K562 (cell line): ENCODE measurements around the gene ADD3. TPM values are rescaled to one million over a fixed set of nuclear protein-coding genes. Genes with fewer than 3 reads are reported as not detected.

Source experiments
- ATAC-seq: fragments of 200-7000 bp; cut with Tn5 transposase; 3 replicates; pipeline ENCODE4 v1.9.1; 2020; ENCODE audit warnings: moderate library complexity
- BruUV-seq: library from RNA; stranded (reverse); fragments of 400-500 nt; replicated peaks from 2 replicates; lab custom pipeline; 2021; lab: Mats Ljungman, UMichigan
- CTCF ChIA-PET: fragments of 300-600 bp; formaldehyde crosslinking; extraction: SDS; loops from one replicate; lab custom pipeline; 2021; ENCODE audit warnings: low intra/inter-chr PET ratio; lab: Yijun Ruan, JAX
- POLR2A ChIA-PET: fragments of 300-600, 350-650 bp; sonication (Branson Sonifier 250); formaldehyde crosslinking; extraction: SDS; loops from one replicate; lab custom pipeline; 2021; ENCODE audit warnings: antibody characterized with exemption, inconsistent platforms; lab: Yijun Ruan, JAX
- DNase-seq, 4 experiments: peaks; one replicate each; pipeline versions ENCODE4 v3.0.0 to v3.0.0-alpha.2; 2011 to 2018; ENCODE audit warnings: low spot score in 3 of 4, mixed read lengths in 3 of 4; ENCODE audit errors: extremely low read depth in 1 of 4
- FAIRE-seq: peaks from 2 replicates; lab custom pipeline; 2011; peaks lifted over from hg19 to GRCh38; lab: Jason Lieb, UNC
- H2AFZ ChIP-seq: 2 replicates; pipeline ENCODE4 v1.6.0; 2011; ENCODE audit warnings: low read depth, low read length, control low read depth, inconsistent platforms
- H3K27ac ChIP-seq: fragments of 200-600 bp; 3 replicates; pipeline ENCODE4 v1.8.0; 2011; ENCODE audit warnings: low read depth, mild to moderate bottlenecking, control low read depth, inconsistent platforms, low read length, moderate library complexity, mixed read lengths; ENCODE audit errors: extremely low read depth
- H3K27me3 ChIP-seq, 2 experiments: fragments of 300-600 bp in 1 of 2; 2 replicates in 1 of 2; 3 replicates in 1 of 2; pipeline versions ENCODE4 v1.6.0 to v1.8.0; 2011; ENCODE audit warnings: inconsistent platforms in 2 of 2, low read length in 2 of 2, mild to moderate bottlenecking in 1 of 2, mixed read lengths in 1 of 2, moderate library complexity in 1 of 2; ENCODE audit not compliant: control insufficient read depth in 2 of 2, insufficient read depth in 2 of 2
- H3K36me3 ChIP-seq: fragments of 300-600 bp; 3 replicates; pipeline ENCODE4 v1.8.0; 2011; ENCODE audit warnings: mild to moderate bottlenecking, low read length, inconsistent platforms; ENCODE audit not compliant: control insufficient read depth, insufficient read depth
- H3K4me1 ChIP-seq, 2 experiments: fragments of 200-600 bp in 1 of 2; replicated peaks in 1 of 2; 2 replicates in 1 of 2; 3 replicates in 1 of 2; pipeline versions ENCODE4 v1.5.1 to v1.8.0; 2011; ENCODE audit warnings: inconsistent platforms in 2 of 2, low read length in 2 of 2, mild to moderate bottlenecking in 1 of 2, mixed read lengths in 1 of 2, moderate library complexity in 1 of 2; ENCODE audit not compliant: control insufficient read depth in 2 of 2, insufficient read depth in 2 of 2
- H3K4me2 ChIP-seq: 2 replicates; pipeline ENCODE4 v1.6.1; 2011; ENCODE audit warnings: low read length, control low read depth, inconsistent platforms, mixed read lengths; ENCODE audit not compliant: insufficient read depth
- H3K4me3 ChIP-seq: fragments of 200-600 bp; sonication (generic), shearing (Covaris generic); 2 replicates; pipeline ENCODE4 v1.5.1; 2016; ENCODE audit warnings: control low read depth, inconsistent platforms
- H3K79me2 ChIP-seq: fragments of 200-600 bp; 3 replicates; pipeline ENCODE4 v1.8.0; 2011; ENCODE audit warnings: low read length, inconsistent platforms; ENCODE audit not compliant: control insufficient read depth, insufficient read depth
- H3K9ac ChIP-seq, 2 experiments: 2 replicates each; pipeline versions ENCODE4 v1.6.0 to v1.6.1; 2011; ENCODE audit warnings: low read depth in 2 of 2, low read length in 2 of 2, control low read depth in 1 of 2, inconsistent platforms in 1 of 2, mild to moderate bottlenecking in 1 of 2, mixed read lengths in 1 of 2; ENCODE audit not compliant: insufficient read depth in 1 of 2
- H3K9me1 ChIP-seq: one replicate; pipeline ENCODE4 v1.6.0; 2011; ENCODE audit warnings: inconsistent platforms, mild to moderate bottlenecking, low read length, moderate library complexity; ENCODE audit not compliant: control insufficient read depth, insufficient read depth
- H3K9me3 ChIP-seq: replicated peaks from 2 replicates; pipeline ENCODE4 v1.5.1; 2011; ENCODE audit warnings: low read depth, low read length, inconsistent platforms; ENCODE audit not compliant: control insufficient read depth, insufficient read depth
- H4K20me1 ChIP-seq: replicated peaks from 2 replicates; pipeline ENCODE4 v1.6.1; 2011; ENCODE audit warnings: low read length, inconsistent platforms, mixed read lengths; ENCODE audit not compliant: control insufficient read depth, insufficient read depth
- BACH1 ChIP-seq: fragments of 200-800 bp; sonication (Bioruptor generic); IDR thresholded peaks from 2 replicates; pipeline ENCODE4 v1.6.1; 2016; ENCODE audit warnings: missing genetic modification characterization, missing compliant biosample characterization
- CREBBP ChIP-seq: IDR thresholded peaks from one replicate; pipeline ENCODE4 v1.6.1; 2012; ENCODE audit warnings: low read depth, mild to moderate bottlenecking, control low read depth, inconsistent platforms, low read length
- HMG20B ChIP-seq: fragments of 250-450 bp; sonication (Bioruptor Pico); IDR thresholded peaks from 2 replicates; pipeline ENCODE4 v1.5.0; 2021; ENCODE audit warnings: mild to moderate bottlenecking
- IFI16 ChIP-seq: fragments of 250-450 bp; sonication (Bioruptor Pico); IDR thresholded peaks from 2 replicates; pipeline ENCODE4 v2.1.2; 2022; ENCODE audit warnings: mild to moderate bottlenecking, inconsistent platforms
- JUN ChIP-seq, 2 experiments: sonication (generic) in 1 of 2; formaldehyde crosslinking in 1 of 2; IDR thresholded peaks; 2 replicates each; pipeline versions ENCODE4 v1.6.1 to v1.8.0; 2012 to 2022; ENCODE audit warnings: borderline replicate concordance in 2 of 2, mild to moderate bottlenecking in 2 of 2, improper control_type of control experiment in 1 of 2, low read depth in 1 of 2, low read length in 1 of 2, missing genetic modification reagents in 1 of 2
- MAFF ChIP-seq: IDR thresholded peaks from 2 replicates; pipeline ENCODE4 v1.6.1; 2012; ENCODE audit warnings: low read length, improper control_type of control experiment
- SREBF2 ChIP-seq: sonication (generic); formaldehyde crosslinking; IDR thresholded peaks from 2 replicates; pipeline ENCODE4 v1.4.0; 2020; ENCODE audit warnings: mild to moderate bottlenecking, missing genetic modification reagents
- TAF9B ChIP-seq: fragments of 450-650 bp; IDR thresholded peaks from 2 replicates; pipeline ENCODE4 v1.6.1; 2018; ENCODE audit warnings: mild to moderate bottlenecking; ENCODE audit not compliant: partially characterized antibody
- TEAD2 ChIP-seq: fragments of 450-650 bp; IDR thresholded peaks from 2 replicates; pipeline ENCODE4 v1.6.1; 2016; ENCODE audit warnings: missing genetic modification characterization, control low read depth, missing compliant biosample characterization
- ZNF3 ChIP-seq: fragments of 250-450 bp; sonication (Bioruptor Pico); IDR thresholded peaks from 2 replicates; pipeline ENCODE4 v1.5.0; 2021; ENCODE audit warnings: mild to moderate bottlenecking, moderate library complexity
- ZNF75A ChIP-seq: fragments of 450-650 bp; formaldehyde crosslinking; IDR thresholded peaks from 2 replicates; pipeline ENCODE4 v1.4.0; 2020; ENCODE audit warnings: mild to moderate bottlenecking
- WGBS: fragments of 100-300 bp; shearing (Covaris generic); methylation state at CpG from one replicate; pipeline ENCODE4 v1.1.6; 2016; ENCODE audit warnings: low coverage, mixed read lengths; ENCODE audit not compliant: insufficient coverage; ENCODE audit errors: missing lambda C conversion rate; 5-methylcytosine and 5-hydroxymethylcytosine counted together
- in situ Hi-C: fragments of 300-500 bp; cut with MboI; formaldehyde crosslinking; loops from 4 replicates; pipeline ENCODE4 v1.15.0; 2018; ENCODE audit warnings: inconsistent platforms, mixed read lengths
- intact Hi-C: fragments of 100-400 bp; cut with micrococcal nuclease; formaldehyde crosslinking; loops from 2 replicates; pipeline ENCODE4 v1.14.2; 2022
- polyA plus RNA-seq, 8 experiments: library from polyadenylated mRNA; depleted of rRNA in 4 of 8; stranded (reverse) in 5 of 8; unstranded in 3 of 8; fragments of >200 nt; fragmentation: Nextera tagmentation in 2 of 8; fragmentation: Illumina TruSeq in 1 of 8; extraction: Ambion mirVana in 2 of 8; extraction: Trizol in 1 of 8; gene quantifications; 2 replicates each; pipeline versions ENCODE4 v1.2.1 to v1.2.3, GENCODE V29; 2011 to 2014; ENCODE audit warnings: inconsistent platforms in 1 of 8, missing spikeins in 1 of 8
- total RNA-seq, 7 experiments: library from RNA; depleted of rRNA in 6 of 7; stranded (reverse); fragments of >200 nt in 6 of 7; fragmentation: Illumina TruSeq in 2 of 7; extraction: Trizol in 2 of 7; gene quantifications; 2 replicates each; pipeline versions ENCODE4 v1.2.1 to v1.2.3, GENCODE V29; 2011 to 2021; ENCODE audit warnings: low replicate concordance in 1 of 7
- TF ChIP-seq, protein P1 (sequence below): sonication (generic); formaldehyde crosslinking; IDR thresholded peaks from 2 replicates; pipeline ENCODE4 v1.8.0; 2022; ENCODE audit warnings: mild to moderate bottlenecking, missing genetic modification reagents
- TF ChIP-seq, protein P2 (sequence below): sonication (generic); formaldehyde crosslinking; IDR thresholded peaks from 2 replicates; pipeline ENCODE4 v1.9.0; 2022; ENCODE audit warnings: mild to moderate bottlenecking, missing genetic modification reagents
- TF ChIP-seq, protein P3 (sequence below), 2 experiments: fragments of 450-650 bp; IDR thresholded peaks; 2 replicates each; pipeline ENCODE4 v1.6.1; 2016

The ADD3 gene
- total and polyA plus RNA-seq, 9 of the 15 experiments (the other 6 are each of a cell fraction or from before 2014, with no cell fraction given), result 13.2 to 125 (median 31.7) TPM

DNA sequence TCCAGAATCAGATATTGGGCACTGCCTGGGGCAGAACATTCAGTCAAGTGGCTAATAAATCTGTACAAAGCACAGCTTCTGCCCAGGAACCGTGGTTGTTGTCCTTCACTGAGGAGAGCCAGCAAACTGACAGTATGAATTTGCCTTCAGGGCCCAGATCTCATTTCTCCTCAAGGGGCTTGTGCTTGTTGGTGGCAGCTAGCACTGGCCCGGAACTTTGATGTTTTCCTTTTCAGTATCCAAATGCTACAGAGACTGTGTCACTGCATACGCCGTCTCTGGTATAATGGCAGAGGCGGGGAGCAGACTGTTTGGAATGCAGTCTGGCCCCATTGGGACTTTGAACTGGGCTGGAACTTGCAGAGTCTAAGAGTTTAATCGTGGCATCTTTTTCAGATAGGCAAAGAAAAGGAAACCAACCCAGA, 30.4 kb upstream of the ADD3 start:
- no peaks in the 10 kb centered on the region for H3K9me3 ChIP-seq
- no peak for ATAC-seq
- in situ Hi-C loops (no loop called here), intact Hi-C loops (loop anchor here (5.0 kb wide), 2 partner anchors 105 to 160 kb away; no protein-coding TSS in a partner anchor)
- 43% methylated on average over 4 of the region's 6 CpGs for WGBS
- no peak for TF ChIP-seq TAF9B
- no peak for TF ChIP-seq TEAD2
- no peak for FAIRE-seq
- no peaks in the 10 kb centered on the region for H3K79me2 ChIP-seq
- H2AFZ ChIP-seq, result peak overlapping the region; percentile 91
- H3K27ac ChIP-seq, result no peak overlapping the region
- POLR2A ChIA-PET, result no interaction called here
- CTCF ChIA-PET, result no interaction called here
- H3K9ac ChIP-seq, result peak overlapping the region in 1 of 2 experiments; percentile 27; a peak in 1 of 4 replicates
- no peak overlapping the region for H3K4me3 ChIP-seq
- no TSS peak for BruUV-seq
- H4K20me1 ChIP-seq, result no peaks in the 10 kb centered on the region
- no peaks in the 10 kb centered on the region for H3K27me3 ChIP-seq
- H3K9me1 ChIP-seq, result no peaks in the 10 kb centered on the region
- no peaks in the 10 kb centered on the region for H3K36me3 ChIP-seq
- H3K4me2 ChIP-seq, result no peak overlapping the region
- DNase-seq, result no peak
- peaks cover 4 to 15% of the 10 kb centered on the region in 2 experiments; a peak in 3 of 5 replicates for H3K4me1 ChIP-seq

DNA sequence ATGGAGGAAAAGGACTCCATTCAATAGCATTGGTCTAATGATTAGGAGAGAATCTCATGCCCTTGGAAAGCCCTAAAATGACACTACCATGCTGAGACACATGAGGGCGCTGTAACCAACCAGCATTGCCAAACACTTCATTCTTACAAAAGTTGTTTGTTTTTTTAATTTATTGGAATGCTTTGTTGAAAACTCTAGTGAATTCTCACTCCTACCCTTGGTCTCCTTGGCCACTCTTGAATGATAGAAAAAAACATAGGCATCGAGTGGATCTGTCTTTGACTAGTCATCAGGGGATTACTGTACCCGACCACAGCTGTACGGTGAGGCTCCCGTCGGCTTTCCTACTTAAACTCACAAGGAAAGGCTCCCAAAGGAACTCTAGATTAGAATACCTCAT, 29.3 kb upstream of the ADD3 start:
- POLR2A ChIA-PET, result interaction anchor here (0.6 to 1.5 kb wide), 2 partner anchors 10 to 23 kb away, joined by 3 to 4 read pairs; no protein-coding TSS in a partner anchor
- H3K4me1 ChIP-seq, result peaks cover 8 to 21% of the 10 kb centered on the region in 2 experiments; a peak in 4 of 5 replicates
- TF ChIP-seq HMG20B (no peak), CREBBP (no peak), BACH1 (no peak), ZNF3 (CRISPR knock-in tag) (no peak), SREBF2 (CRISPR knock-in tag) (no peak), JUN (IDR thresholded peaks at IDR 0.05; ENCODE audit: borderline replicate concordance, low read depth, low read length) (no peak), JUN (CRISPR knock-in tag; IDR thresholded peaks at IDR 0.05; ENCODE audit: borderline replicate concordance) (no peak), ZNF75A (CRISPR knock-in tag) (no peak), IFI16 (CRISPR knock-in tag) (no peak), MAFF (no peak)
- TF ChIP-seq, protein P1, sequence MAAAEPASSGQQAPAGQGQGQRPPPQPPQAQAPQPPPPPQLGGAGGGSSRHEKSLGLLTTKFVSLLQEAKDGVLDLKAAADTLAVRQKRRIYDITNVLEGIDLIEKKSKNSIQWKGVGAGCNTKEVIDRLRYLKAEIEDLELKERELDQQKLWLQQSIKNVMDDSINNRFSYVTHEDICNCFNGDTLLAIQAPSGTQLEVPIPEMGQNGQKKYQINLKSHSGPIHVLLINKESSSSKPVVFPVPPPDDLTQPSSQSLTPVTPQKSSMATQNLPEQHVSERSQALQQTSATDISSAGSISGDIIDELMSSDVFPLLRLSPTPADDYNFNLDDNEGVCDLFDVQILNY (CRISPR knock-in tag), result no peak
- TF ChIP-seq, protein P2, sequence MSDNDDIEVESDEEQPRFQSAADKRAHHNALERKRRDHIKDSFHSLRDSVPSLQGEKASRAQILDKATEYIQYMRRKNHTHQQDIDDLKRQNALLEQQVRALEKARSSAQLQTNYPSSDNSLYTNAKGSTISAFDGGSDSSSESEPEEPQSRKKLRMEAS (CRISPR knock-in tag), result no peak
- TF ChIP-seq, protein P3, sequence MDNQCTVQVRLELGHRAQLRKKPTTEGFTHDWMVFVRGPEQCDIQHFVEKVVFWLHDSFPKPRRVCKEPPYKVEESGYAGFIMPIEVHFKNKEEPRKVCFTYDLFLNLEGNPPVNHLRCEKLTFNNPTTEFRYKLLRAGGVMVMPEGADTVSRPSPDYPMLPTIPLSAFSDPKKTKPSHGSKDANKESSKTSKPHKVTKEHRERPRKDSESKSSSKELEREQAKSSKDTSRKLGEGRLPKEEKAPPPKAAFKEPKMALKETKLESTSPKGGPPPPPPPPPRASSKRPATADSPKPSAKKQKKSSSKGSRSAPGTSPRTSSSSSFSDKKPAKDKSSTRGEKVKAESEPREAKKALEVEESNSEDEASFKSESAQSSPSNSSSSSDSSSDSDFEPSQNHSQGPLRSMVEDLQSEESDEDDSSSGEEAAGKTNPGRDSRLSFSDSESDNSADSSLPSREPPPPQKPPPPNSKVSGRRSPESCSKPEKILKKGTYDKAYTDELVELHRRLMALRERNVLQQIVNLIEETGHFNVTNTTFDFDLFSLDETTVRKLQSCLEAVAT (IDR thresholded peaks at IDR 0.05), result peak in 1 of 2 experiments; percentile 59; a peak in 1 of 4 replicates

More for the DNA sequence above, 29.3 kb upstream of the ADD3 start:
- H3K9ac ChIP-seq, result peak overlapping the region in 1 of 2 experiments; percentile 47; a peak in 1 of 4 replicates
- in situ Hi-C loops, result no loop called here
- no peaks in the 10 kb centered on the region for H3K27me3 ChIP-seq
- peak overlapping the region; percentile 91 for H2AFZ ChIP-seq
- ATAC-seq, result peak; percentile 68
- H4K20me1 ChIP-seq, result no peaks in the 10 kb centered on the region
- WGBS, result 40% methylated on average over 6 of the region's 6 CpGs
- no TSS peak for BruUV-seq
- FAIRE-seq, result peak; percentile 71
- peak; percentile 44 to 74 (median 46) for DNase-seq
- no peaks in the 10 kb centered on the region for H3K9me1 ChIP-seq
- H3K4me3 ChIP-seq, result no peak overlapping the region
- H3K4me2 ChIP-seq, result peak overlapping the region; percentile 60
- H3K36me3 ChIP-seq, result no peaks in the 10 kb centered on the region
- H3K79me2 ChIP-seq, result no peaks in the 10 kb centered on the region
- CTCF ChIA-PET, result no interaction called here
- H3K9me3 ChIP-seq, result no peaks in the 10 kb centered on the region
- peak overlapping the region; percentile 55; the same call in 2 of the 3 replicates for H3K27ac ChIP-seq
- intact Hi-C loops, result loop anchor here (2.0 to 5.0 kb wide), 5 partner anchors 30 to 159 kb away; no protein-coding TSS in a partner anchor
